Stimulated activated CD4-positive, alpha-beta T cell treated with anti-CD3 and anti-CD28 coated beads, Interleukin-1b, Interleukin-23, amount 100 ng/mL, for 4 hours (primary cell): ENCODE results near the gene KYAT1.

Experiments
- DNase-seq, 2 donors: peaks; one replicate each; pipeline ENCODE4 v3.0.0-alpha.2; 2020; ENCODE audit warnings: low read depth in 2 of 2

KYAT1 gene

GRCh38 chr9:128908372-128908771, 26.6 kb upstream of the KYAT1 start:
- no peak for DNase-seq

DNA sequence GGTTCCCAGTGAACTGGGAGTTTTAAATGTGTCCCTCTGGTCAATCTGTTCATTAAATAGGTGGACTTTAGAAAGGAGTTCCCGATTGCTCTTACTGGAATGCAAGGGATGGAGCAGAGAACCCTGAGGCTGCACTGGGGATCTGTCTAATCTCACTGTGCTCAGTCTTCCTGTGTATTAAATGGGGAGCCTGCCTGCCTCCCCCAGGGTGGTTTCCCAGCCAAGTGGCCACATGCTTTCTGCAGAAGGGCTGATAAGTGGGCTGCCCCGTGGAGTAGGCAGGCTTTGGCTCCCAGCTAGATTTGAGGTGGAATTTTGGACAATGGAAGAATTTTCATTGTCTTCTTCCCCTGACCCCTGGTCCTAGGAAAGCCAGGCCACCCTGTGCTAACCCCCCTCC, 25.0 kb upstream of the KYAT1 start:
- DNase-seq, result no peak

GRCh38 chr9:128905964-128906363, 24.2 kb upstream of the KYAT1 start:
- DNase-seq, result no peak

DNA sequence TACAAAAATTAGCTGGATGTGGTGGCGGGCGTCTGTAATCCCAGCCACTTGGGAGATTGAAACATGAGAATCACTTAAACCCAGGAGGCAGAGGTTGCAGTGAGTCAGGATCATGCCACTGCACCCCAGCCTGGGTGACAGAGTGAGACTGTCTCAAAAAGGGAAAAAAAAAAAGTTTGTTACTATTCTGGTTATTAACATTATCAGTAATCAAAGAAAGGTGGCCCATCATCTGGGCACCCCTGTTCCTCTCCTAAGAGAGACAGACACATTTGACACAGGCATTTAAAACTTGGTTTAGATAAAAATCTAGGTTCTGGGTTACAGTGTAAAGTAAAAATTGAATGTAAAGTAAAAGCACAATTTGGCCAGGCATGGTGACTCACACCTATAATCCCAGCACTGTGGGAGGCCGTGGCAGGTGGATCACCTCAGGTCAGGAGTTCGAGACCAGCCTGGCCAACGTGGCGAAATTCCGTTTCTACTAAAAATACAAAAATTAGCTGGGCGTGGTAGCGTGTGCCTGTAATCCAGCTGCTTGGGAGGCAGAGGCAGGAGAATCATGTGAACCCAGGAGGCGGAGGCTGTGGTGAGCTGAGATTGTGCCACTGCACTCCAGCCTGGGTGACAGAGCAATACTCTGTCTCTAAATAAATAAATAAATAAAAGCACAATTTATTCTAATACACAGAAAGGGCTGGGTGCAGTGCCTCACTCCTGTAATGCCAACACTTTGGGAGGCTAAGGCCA, 22.3 kb upstream of the KYAT1 start:
- no peak for DNase-seq

- DNase-seq, result no peak
These were observed 21.3 kb upstream of the KYAT1 start for GRCh38 chr9:128903079-128903461.

DNA sequence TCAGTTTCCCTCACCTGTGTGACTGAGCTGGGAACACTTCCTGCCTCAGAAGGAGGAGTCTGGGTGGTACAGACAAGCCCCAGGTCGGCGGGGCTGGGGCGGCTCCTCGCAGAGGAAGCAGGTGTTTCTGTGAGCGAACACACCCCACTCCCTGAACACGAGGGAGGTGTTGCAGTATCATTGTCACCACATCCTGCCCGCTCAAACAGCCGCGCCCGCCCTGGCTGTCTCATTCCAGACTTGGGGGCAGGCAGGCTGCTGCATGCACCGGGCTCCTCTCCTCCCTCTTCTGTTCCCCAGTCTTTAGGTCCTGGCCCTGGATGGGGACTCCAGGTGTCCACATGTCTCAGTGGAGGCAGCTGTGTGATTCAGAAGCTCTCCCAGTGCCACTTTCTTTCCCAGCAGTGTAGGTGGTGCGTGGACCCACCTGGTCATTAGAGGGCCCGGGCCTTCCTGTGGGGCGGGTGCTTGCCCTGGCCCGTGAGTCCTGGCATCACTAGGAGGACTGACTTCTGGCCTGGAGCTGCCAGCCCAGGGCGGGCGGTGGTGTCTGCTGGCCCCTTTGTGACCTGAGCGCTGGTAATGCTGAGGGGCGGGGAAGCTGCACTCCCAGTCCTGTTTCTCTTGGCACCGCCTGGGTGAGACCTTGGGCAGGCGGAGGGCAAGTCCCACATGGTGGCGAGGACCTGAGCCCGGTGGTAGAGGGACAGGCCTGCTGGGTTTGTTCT, 20.8 kb upstream of the KYAT1 start:
- peak; percentile 68 to 80 for DNase-seq

DNA sequence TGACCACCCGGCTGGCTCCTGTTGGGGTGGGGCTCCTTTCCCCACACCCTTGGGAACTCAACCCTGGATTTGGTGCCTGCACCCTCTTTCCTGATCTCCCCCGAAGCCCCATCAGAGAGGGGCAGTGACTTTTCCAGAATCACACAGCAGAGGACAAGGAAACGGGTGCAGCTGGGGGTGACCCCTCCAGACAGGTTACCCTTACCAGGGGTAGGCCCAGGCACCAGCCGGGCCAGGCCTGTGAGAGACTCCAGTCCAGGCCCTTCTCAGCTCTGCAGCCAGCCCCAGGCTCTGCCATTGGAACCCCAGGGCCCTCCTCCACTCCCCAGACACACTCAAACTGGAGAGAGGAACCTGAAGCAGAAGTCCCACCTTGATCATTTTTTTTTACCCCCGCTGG, 20.1 kb upstream of the KYAT1 start:
- DNase-seq, result no peak

GRCh38 chr9:128901379-128901778, 19.6 kb upstream of the KYAT1 start:
- no peak for DNase-seq

GRCh38 chr9:128899566-128900322, 18.0 kb upstream of the KYAT1 start:
- no peak for DNase-seq

- DNase-seq, result no peak
These were observed 17.3 kb upstream of the KYAT1 start for GRCh38 chr9:128898845-128899565.

DNA sequence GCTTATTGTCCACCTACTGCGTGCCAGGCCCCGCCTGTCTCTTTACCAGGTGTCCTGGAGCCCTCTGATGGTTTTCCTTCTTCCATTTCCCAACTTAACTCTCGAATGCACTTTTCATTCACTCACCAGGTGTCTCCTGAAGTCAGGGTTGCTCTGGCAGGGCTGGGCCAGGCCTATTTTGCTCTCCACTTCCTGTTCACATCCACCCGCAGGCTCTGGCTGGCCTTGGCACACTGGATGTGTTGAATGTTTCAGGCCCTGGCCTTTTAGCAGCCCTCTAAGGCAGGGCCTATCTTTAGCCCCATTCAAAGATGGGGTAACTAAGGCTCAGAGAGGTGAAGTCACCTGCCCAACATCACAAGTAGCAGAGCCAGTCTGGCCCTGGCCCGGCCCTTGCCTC, 16.6 kb upstream of the KYAT1 start:
- DNase-seq, result no peak

GRCh38 chr9:128895556-128895955, 13.8 kb upstream of the KYAT1 start:
- no peak for DNase-seq

- DNase-seq, result no peak
These were observed 13.0 kb upstream of the KYAT1 start for GRCh38 chr9:128894764-128895163.

GRCh38 chr9:128893354-128893753, 11.6 kb upstream of the KYAT1 start:
- DNase-seq, result no peak

GRCh38 chr9:128892221-128892921, 10.6 kb upstream of the KYAT1 start:
- DNase-seq, result no peak

GRCh38 chr9:128891321-128892220, 9.8 kb upstream of the KYAT1 start:
- no peak for DNase-seq

DNA sequence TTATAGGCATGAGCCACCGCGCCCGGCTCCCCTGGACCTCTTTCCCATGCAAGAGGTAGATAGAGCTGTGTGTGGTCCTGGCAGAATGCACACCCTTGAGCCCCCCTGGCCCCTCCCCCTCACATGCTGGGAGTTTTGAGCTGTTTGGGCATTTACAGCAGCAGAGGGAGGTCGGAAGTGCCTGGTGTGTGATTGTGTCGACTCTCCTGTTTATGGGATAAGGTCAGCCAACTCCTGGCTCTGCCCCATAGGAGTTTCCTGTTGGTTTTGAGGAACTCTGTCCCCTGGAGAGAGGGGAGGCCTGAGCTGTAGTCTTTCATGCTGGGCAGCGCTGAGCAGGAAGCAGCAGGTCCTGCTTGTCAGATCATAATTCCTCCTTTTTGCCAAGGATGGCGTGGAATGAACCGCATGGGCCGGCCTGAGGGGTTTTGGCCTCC, 6.2 kb upstream of the KYAT1 start:
- no peak for DNase-seq

GRCh38 chr9:128887049-128887448, 5.3 kb upstream of the KYAT1 start:
- DNase-seq, result no peak

DNA sequence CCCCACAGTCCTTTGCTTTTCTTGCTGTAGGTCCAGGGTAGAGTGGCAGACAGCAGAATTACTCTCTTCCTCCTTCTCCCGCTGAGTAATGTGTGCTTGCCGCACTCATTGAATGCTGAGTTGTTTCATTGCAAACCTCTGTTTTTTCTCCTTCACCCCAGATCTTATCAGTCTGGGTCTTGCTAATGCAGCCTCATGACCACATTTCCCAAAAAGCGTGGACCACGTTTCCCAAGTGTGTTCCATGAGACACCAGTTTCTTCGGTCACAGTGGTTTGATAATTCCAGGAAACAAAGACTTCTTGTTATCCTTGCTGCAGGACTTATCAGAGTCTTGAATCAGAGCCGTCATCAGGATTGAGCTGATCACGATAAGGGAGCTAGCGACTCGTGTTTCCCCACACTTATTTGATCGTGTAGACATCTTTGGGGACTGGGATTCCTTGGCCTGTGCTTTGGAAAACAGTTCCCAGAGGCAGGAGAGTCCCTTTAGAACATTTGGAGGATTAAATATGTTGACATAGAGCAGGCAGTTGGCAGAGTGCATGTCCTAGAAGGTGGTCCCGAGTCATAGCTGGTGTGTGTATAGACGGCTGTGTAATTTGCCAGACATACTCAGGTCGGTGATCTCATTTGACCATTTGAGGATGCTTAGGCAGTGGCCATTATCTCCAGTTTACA, 4.6 kb upstream of the KYAT1 start:
- DNase-seq, result no peak

GRCh38 chr9:128885798-128886197, 4.0 kb upstream of the KYAT1 start:
- DNase-seq, result no peak
